Colonic mucosa (tissue), 4 donors: ENCODE measurements around the gene HDAC2. TPM values are rescaled to one million over a fixed set of nuclear protein-coding genes. Genes with fewer than 3 reads are reported as not detected.
A peak's percentile ranks its signal among the peaks of the same experiment; 100 is the strongest.

Experiments
- DNase-seq: peaks from one replicate; pipeline ENCODE4 v3.0.0-alpha.2; 2020
- H3K27ac ChIP-seq: fragments of 200-600 bp; one replicate; pipeline ENCODE4 v1.8.0; 2021
- H3K27me3 ChIP-seq: fragments of 200-600 bp; one replicate; pipeline ENCODE4 v1.8.0; 2021
- H3K36me3 ChIP-seq: fragments of 200-600 bp; one replicate; pipeline ENCODE4 v1.8.0; 2021
- H3K4me1 ChIP-seq: fragments of 200-600 bp; one replicate; pipeline ENCODE4 v1.8.0; 2021; ENCODE audit warnings: mild to moderate bottlenecking
- H3K4me3 ChIP-seq: fragments of 200-600 bp; one replicate; pipeline ENCODE4 v1.8.0; 2021
- H3K9ac ChIP-seq, 2 donors: one replicate each; pipeline ENCODE4 v1.7.0; 2013; ENCODE audit warnings: control low read depth in 2 of 2, low read depth in 2 of 2, low read length in 2 of 2
- H3K9me3 ChIP-seq: fragments of 200-600 bp; one replicate; pipeline ENCODE4 v1.8.0; 2021
- CTCF ChIP-seq: fragments of 200-600 bp; IDR thresholded peaks from one replicate; pipeline ENCODE4 v1.8.0; 2022; ENCODE audit warnings: antibody characterized with exemption, mild to moderate bottlenecking
- intact Hi-C: fragments of 100-400 bp; cut with DNase I; formaldehyde crosslinking; loops from one replicate; pipeline ENCODE4 v1.14.1; 2022
- total RNA-seq, 2 donors: library from RNA; stranded (reverse); fragmentation: NEBNext Ultra II Directional in 1 of 2; extraction: Animal tissue kit (Norgen Biotek cat#: 25700) in 1 of 2; gene quantifications; one replicate each; pipeline ENCODE4 v1.2.1, GENCODE V29; 2021
- donor health status: healthy.
- donor health status: DM: no; HTN: no; CAD: no.
- donor health status: DM: no; HTN: no; CAD: no.

Gene HDAC2
- total RNA-seq, 2 donors from 2014 or later = 79.8 to 95.0 TPM

GRCh38 chr6:113982055-113982550, 11.2 kb upstream of the HDAC2 start:
- no peak for DNase-seq
- no peak for TF ChIP-seq CTCF
- Histone ChIP-seq H3K4me3 (no peak overlapping the region), H3K27ac (no peak overlapping the region), H3K36me3 (no peaks in the 10 kb centered on the region), H3K27me3 (no peaks in the 10 kb centered on the region), H3K9me3 (no peaks in the 10 kb centered on the region), H3K4me1 (no peaks in the 10 kb centered on the region), H3K9ac (no peak overlapping the region)
- intact Hi-C loops = no loop called here

- intact Hi-C loops = no loop called here
- peak; percentile 31 for TF ChIP-seq CTCF
- no peak overlapping the region for H3K9ac ChIP-seq
- no peaks in the 10 kb centered on the region for H3K4me1 ChIP-seq
- no peaks in the 10 kb centered on the region for H3K9me3 ChIP-seq
- no peak overlapping the region for H3K4me3 ChIP-seq
- no peaks in the 10 kb centered on the region for H3K27me3 ChIP-seq
- no peak overlapping the region for H3K27ac ChIP-seq
- H3K36me3 ChIP-seq = no peaks in the 10 kb centered on the region
- DNase-seq = no peak
Observed at GRCh38 chr6:113980937-113981554, 10.1 kb upstream of the HDAC2 start.

- Histone ChIP-seq H3K9ac (no peak overlapping the region), H3K27ac (no peak overlapping the region), H3K27me3 (no peaks in the 10 kb centered on the region), H3K36me3 (no peaks in the 10 kb centered on the region), H3K4me3 (no peak overlapping the region), H3K4me1 (no peaks in the 10 kb centered on the region), H3K9me3 (no peaks in the 10 kb centered on the region)
- intact Hi-C loops = no loop called here
- no peak for DNase-seq
- no peak for TF ChIP-seq CTCF
Observed at GRCh38 chr6:113979937-113980336, 9.0 kb upstream of the HDAC2 start.

GRCh38 chr6:113978084-113978675, 7.2 kb upstream of the HDAC2 start:
- no peaks in the 10 kb centered on the region for H3K36me3 ChIP-seq
- H3K27ac ChIP-seq = no peak overlapping the region
- H3K4me1 ChIP-seq = no peaks in the 10 kb centered on the region
- TF ChIP-seq CTCF = no peak
- no peak overlapping the region for H3K9ac ChIP-seq
- intact Hi-C loops = no loop called here
- no peak for DNase-seq
- no peaks in the 10 kb centered on the region for H3K27me3 ChIP-seq
- no peak overlapping the region for H3K4me3 ChIP-seq
- no peaks in the 10 kb centered on the region for H3K9me3 ChIP-seq

GRCh38 chr6:113976806-113977205, 5.9 kb upstream of the HDAC2 start:
- no peak for TF ChIP-seq CTCF
- Histone ChIP-seq H3K27me3 (no peaks in the 10 kb centered on the region), H3K4me1 (no peaks in the 10 kb centered on the region), H3K27ac (no peak overlapping the region), H3K36me3 (no peaks in the 10 kb centered on the region), H3K4me3 (no peak overlapping the region), H3K9me3 (no peaks in the 10 kb centered on the region), H3K9ac (no peak overlapping the region)
- no peak for DNase-seq
- intact Hi-C loops = no loop called here
